CD14-positive monocyte (primary cell): ENCODE results near the gene HOXA7. TPM values are rescaled to one million over a fixed set of nuclear protein-coding genes. Genes with fewer than 3 reads are reported as not detected.
A peak's percentile ranks its signal among the peaks of the same experiment; 100 is the strongest.

Experiments used
- DNase-seq, 3 donors: peaks; one replicate each; pipeline ENCODE4 v3.0.0-alpha.2; 2011 to 2022
- H2AFZ ChIP-seq: 2 replicates; pipeline ENCODE4 v1.6.0; 2012; ENCODE audit warnings: mild to moderate bottlenecking, low read depth, low read length, inconsistent platforms; ENCODE audit not compliant: insufficient read depth, poor library complexity, severe bottlenecking
- H3K27ac ChIP-seq, 2 donors: 1 replicate in 1 of 2; 2 replicates in 1 of 2; pipeline ENCODE4 v1.5.1; 2012 to 2013; ENCODE audit warnings: low read length in 2 of 2, control low read depth in 1 of 2, inconsistent platforms in 1 of 2, low read depth in 1 of 2, mild to moderate bottlenecking in 1 of 2
- H3K27me3 ChIP-seq, 2 donors: one replicate each; pipeline versions ENCODE4 v1.6.0 to v1.6.1; 2011 to 2013; ENCODE audit warnings: low read length in 2 of 2; ENCODE audit not compliant: control insufficient read depth in 2 of 2, insufficient read depth in 2 of 2
- H3K36me3 ChIP-seq, 2 donors: replicated peaks in 1 of 2; 1 replicate in 1 of 2; 2 replicates in 1 of 2; pipeline versions ENCODE4 v1.5.1 to v1.6.1; 2012 to 2013; ENCODE audit warnings: low read length in 2 of 2, control low read depth in 1 of 2, inconsistent platforms in 1 of 2, mild to moderate bottlenecking in 1 of 2; ENCODE audit not compliant: insufficient read depth in 2 of 2, control insufficient read depth in 1 of 2
- H3K4me1 ChIP-seq, 2 donors: 1 replicate in 1 of 2; 2 replicates in 1 of 2; pipeline versions ENCODE4 v1.5.1 to v1.6.1; 2012 to 2013; ENCODE audit warnings: low read length in 2 of 2, control low read depth in 1 of 2, inconsistent platforms in 1 of 2, mild to moderate bottlenecking in 1 of 2, moderate library complexity in 1 of 2; ENCODE audit not compliant: insufficient read depth in 2 of 2, control insufficient read depth in 1 of 2
- H3K4me2 ChIP-seq: replicated peaks from 2 replicates; pipeline ENCODE3; 2012; ENCODE audit warnings: low read length, moderate library complexity, mild to moderate bottlenecking; ENCODE audit not compliant: poor library complexity, severe bottlenecking; ENCODE audit errors: extremely low read depth
- H3K4me3 ChIP-seq, 3 experiments: fragments of 200-600 bp in 1 of 3; sonication (generic) in 1 of 3; replicated peaks in 1 of 3; 1 replicate in 2 of 3; 2 replicates in 1 of 3; pipeline ENCODE4 v1.5.1; 2011 to 2013; ENCODE audit warnings: low read length in 3 of 3, mild to moderate bottlenecking in 3 of 3, control low read depth in 2 of 3, low read depth in 2 of 3, inconsistent platforms in 1 of 3, moderate library complexity in 1 of 3
- H3K79me2 ChIP-seq: 2 replicates; pipeline ENCODE4 v1.6.0; 2012; ENCODE audit warnings: mild to moderate bottlenecking, control low read depth, inconsistent platforms, low read length, moderate library complexity; ENCODE audit not compliant: insufficient read depth
- H3K9ac ChIP-seq: 2 replicates; pipeline ENCODE4 v1.6.0; 2017; ENCODE audit warnings: low read length, mild to moderate bottlenecking; ENCODE audit not compliant: insufficient read depth, poor library complexity, severe bottlenecking
- H3K9me3 ChIP-seq, 2 donors: replicated peaks in 1 of 2; 1 replicate in 1 of 2; 2 replicates in 1 of 2; pipeline versions ENCODE4 v1.5.1 to v1.6.1; 2012 to 2013; ENCODE audit warnings: low read length in 2 of 2, control low read depth in 1 of 2; ENCODE audit not compliant: control insufficient read depth in 1 of 2, insufficient read depth in 1 of 2
- H4K20me1 ChIP-seq: 2 replicates; pipeline ENCODE4 v1.6.0; 2012; ENCODE audit warnings: mild to moderate bottlenecking, low read length, control low read depth, moderate library complexity; ENCODE audit not compliant: insufficient read depth
- H3K27ac Mint-ChIP-seq, 7 donors: one replicate each; pipeline ENCODE4 v1.8.0; 2020; ENCODE audit warnings: mild to moderate bottlenecking in 7 of 7, mixed read lengths in 7 of 7, moderate library complexity in 6 of 7, inconsistent platforms in 2 of 7
- H3K27me3 Mint-ChIP-seq, 3 donors: one replicate each; pipeline ENCODE4 v1.8.0; 2021 to 2022; ENCODE audit warnings: low read depth in 3 of 3, mild to moderate bottlenecking in 3 of 3, mixed read lengths in 3 of 3, moderate library complexity in 3 of 3, inconsistent platforms in 1 of 3
- H3K36me3 Mint-ChIP-seq, 2 donors: one replicate each; pipeline ENCODE4 v1.8.0; 2020; ENCODE audit warnings: mixed read lengths in 2 of 2, inconsistent platforms in 1 of 2, mild to moderate bottlenecking in 1 of 2
- H3K4me1 Mint-ChIP-seq: one replicate; pipeline ENCODE4 v1.8.0; 2020; ENCODE audit warnings: mild to moderate bottlenecking, mixed read lengths
- H3K4me3 Mint-ChIP-seq, 2 donors: one replicate each; pipeline ENCODE4 v1.8.0; 2020; ENCODE audit warnings: mild to moderate bottlenecking in 2 of 2, mixed read lengths in 2 of 2, moderate library complexity in 1 of 2
- H3K9me3 Mint-ChIP-seq, 7 donors: one replicate each; pipeline ENCODE4 v1.8.0; 2020 to 2022; ENCODE audit warnings: mixed read lengths in 7 of 7, mild to moderate bottlenecking in 6 of 7, moderate library complexity in 6 of 7, inconsistent platforms in 2 of 7
- WGBS: methylation state at CpG from one replicate; pipeline ENCODE4 v1.1.5; 2013; ENCODE audit warnings: missing lambda C conversion rate; ENCODE audit not compliant: insufficient coverage; 5-methylcytosine and 5-hydroxymethylcytosine counted together
- intact Hi-C, 2 donors: fragments of 100-400 bp; cut with micrococcal nuclease; formaldehyde crosslinking; loops; one replicate each; pipeline versions ENCODE4 v1.15.0 to v1.15.1; 2023
- polyA plus RNA-seq, 3 donors: library from polyadenylated mRNA; depleted of rRNA in 1 of 3; unstranded in 2 of 3; stranded (reverse) in 1 of 3; fragments of 300-500 nt in 2 of 3; fragments of >200 nt in 1 of 3; fragmentation: Illumina TruSeq in 2 of 3; gene quantifications; 1 replicate in 2 of 3; 2 replicates in 1 of 3; pipeline ENCODE4 v1.2.3, GENCODE V29; 2012 to 2021
- TF ChIP-seq, protein P1 (sequence below): fragments of 200-600 bp; IDR thresholded peaks from one replicate; pipeline ENCODE4 v1.8.0; 2022; ENCODE audit warnings: antibody characterized with exemption, mild to moderate bottlenecking

HOXA7 gene
- polyA plus RNA-seq, 3 donors: not detected

GRCh38 chr7:27145914-27146412, 10.5 kb downstream of the HOXA7 start:
- H3K9ac ChIP-seq: no peak overlapping the region
- Mint-ChIP-seq H3K36me3 (peaks cover 6 to 18% of the 10 kb centered on the region in 2 donors), H3K4me3 (peak overlapping the region in 1 of 2 donors; percentile 92), H3K27ac (no peak overlapping the region), H3K27me3 (peaks cover 67 to 87% (median 86%) of the 10 kb centered on the region in 3 donors), H3K4me1 (peaks cover 30% of the 10 kb centered on the region), H3K9me3 (peaks cover 13 to 51% (median 37%) of the 10 kb centered on the region in 7 donors)
- H3K4me3 ChIP-seq: no peak overlapping the region
- no peaks in the 10 kb centered on the region for H3K79me2 ChIP-seq
- peaks cover 22 to 28% of the 10 kb centered on the region in 2 donors for H3K4me1 ChIP-seq
- TF ChIP-seq, protein P1, sequence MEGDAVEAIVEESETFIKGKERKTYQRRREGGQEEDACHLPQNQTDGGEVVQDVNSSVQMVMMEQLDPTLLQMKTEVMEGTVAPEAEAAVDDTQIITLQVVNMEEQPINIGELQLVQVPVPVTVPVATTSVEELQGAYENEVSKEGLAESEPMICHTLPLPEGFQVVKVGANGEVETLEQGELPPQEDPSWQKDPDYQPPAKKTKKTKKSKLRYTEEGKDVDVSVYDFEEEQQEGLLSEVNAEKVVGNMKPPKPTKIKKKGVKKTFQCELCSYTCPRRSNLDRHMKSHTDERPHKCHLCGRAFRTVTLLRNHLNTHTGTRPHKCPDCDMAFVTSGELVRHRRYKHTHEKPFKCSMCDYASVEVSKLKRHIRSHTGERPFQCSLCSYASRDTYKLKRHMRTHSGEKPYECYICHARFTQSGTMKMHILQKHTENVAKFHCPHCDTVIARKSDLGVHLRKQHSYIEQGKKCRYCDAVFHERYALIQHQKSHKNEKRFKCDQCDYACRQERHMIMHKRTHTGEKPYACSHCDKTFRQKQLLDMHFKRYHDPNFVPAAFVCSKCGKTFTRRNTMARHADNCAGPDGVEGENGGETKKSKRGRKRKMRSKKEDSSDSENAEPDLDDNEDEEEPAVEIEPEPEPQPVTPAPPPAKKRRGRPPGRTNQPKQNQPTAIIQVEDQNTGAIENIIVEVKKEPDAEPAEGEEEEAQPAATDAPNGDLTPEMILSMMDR: no peak
- H3K27ac ChIP-seq: no peak overlapping the region
- intact Hi-C loops: no loop called here
- 63% methylated on average over 7 of the region's 11 CpGs for WGBS
- H4K20me1 ChIP-seq: no peaks in the 10 kb centered on the region
- no peak overlapping the region for H3K4me2 ChIP-seq
- H3K36me3 ChIP-seq: no peaks in the 10 kb centered on the region
- no peak for DNase-seq
- peaks cover 26 to 30% of the 10 kb centered on the region in 2 donors for H3K9me3 ChIP-seq
- H3K27me3 ChIP-seq: peaks cover 44 to 82% of the 10 kb centered on the region in 2 donors
- H2AFZ ChIP-seq: no peak overlapping the region

DNA sequence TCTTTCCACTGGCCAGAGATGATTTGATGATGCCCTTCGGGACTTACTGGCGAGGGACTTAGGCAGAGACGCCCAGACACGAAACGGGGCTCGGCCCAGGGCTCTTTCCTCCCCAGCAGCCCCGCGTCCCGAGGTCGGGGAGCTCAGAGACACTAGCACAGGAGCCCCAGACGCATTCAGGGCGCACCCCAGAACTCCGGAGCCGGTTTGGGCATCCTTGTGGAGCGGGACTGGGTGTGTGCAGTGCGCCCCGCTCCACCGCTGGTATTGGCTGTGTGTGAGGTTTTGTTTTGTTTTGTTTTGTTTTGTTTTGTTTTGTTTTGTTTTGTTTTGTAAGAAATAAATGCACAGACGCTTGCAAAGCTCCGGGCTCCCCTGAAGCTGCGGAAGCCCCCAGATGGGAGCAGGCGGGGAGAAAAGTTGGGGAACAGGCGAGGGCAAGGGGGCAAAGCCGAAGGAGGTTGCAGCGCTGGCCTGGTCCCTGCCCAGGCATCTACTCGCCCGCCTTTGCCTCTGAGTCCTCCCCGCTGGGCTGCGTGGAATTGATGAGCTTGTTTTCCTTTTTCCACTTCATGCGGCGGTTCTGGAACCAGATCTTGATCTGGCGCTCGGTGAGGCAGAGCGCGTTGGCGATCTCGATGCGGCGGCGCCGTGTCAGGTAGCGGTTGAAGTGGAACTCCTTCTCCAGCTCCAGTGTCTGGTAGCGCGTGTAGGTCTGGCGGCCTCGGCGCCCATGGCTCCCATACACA, 11.1 kb downstream of the HOXA7 start:
- Histone ChIP-seq H2AFZ (no peak overlapping the region), H3K4me2 (no peak overlapping the region), H3K9ac (no peak overlapping the region), H3K27ac (no peak overlapping the region), H3K9me3 (peaks cover 24 to 30% of the 10 kb centered on the region in 2 donors), H3K36me3 (no peaks in the 10 kb centered on the region), H3K4me1 (peaks cover 16 to 22% of the 10 kb centered on the region in 2 donors), H3K4me3 (no peak overlapping the region), H4K20me1 (no peaks in the 10 kb centered on the region), H3K79me2 (no peaks in the 10 kb centered on the region), H3K27me3 (peaks cover 41 to 76% of the 10 kb centered on the region in 2 donors)
- H3K4me3 Mint-ChIP-seq: peak overlapping the region in 1 of 2 donors; percentile 92
- H3K27me3 Mint-ChIP-seq: peaks cover 66 to 82% (median 80%) of the 10 kb centered on the region in 3 donors
- DNase-seq: no peak
- H3K27ac Mint-ChIP-seq: no peak overlapping the region
- peaks cover 13 to 49% (median 37%) of the 10 kb centered on the region in 7 donors for H3K9me3 Mint-ChIP-seq
- intact Hi-C loops: no loop called here
- peaks cover 3 to 16% of the 10 kb centered on the region in 2 donors for H3K36me3 Mint-ChIP-seq
- TF ChIP-seq, protein P1: no peak
- H3K4me1 Mint-ChIP-seq: peaks cover 23% of the 10 kb centered on the region
- 87% methylated on average over 43 of the region's 47 CpGs for WGBS
